HFFc6 (cell line): ENCODE data around the gene GALNTL6. TPM values are rescaled to one million over a fixed set of nuclear protein-coding genes. Genes with fewer than 3 reads are reported as not detected.

Experiments used
- DNase-seq: peaks from one replicate; pipeline ENCODE4 v3.0.0-alpha.2; 2018
- H3K27ac Mint-ChIP-seq: 2 replicates; pipeline ENCODE4 v1.8.0; 2020; ENCODE audit warnings: mild to moderate bottlenecking, mixed read lengths
- H3K27me3 Mint-ChIP-seq: 2 replicates; pipeline ENCODE4 v1.8.0; 2021; ENCODE audit warnings: mild to moderate bottlenecking, moderate library complexity, mixed read lengths; ENCODE audit not compliant: insufficient read depth
- H3K36me3 Mint-ChIP-seq: 2 replicates; pipeline ENCODE4 v1.8.0; 2021; ENCODE audit warnings: low read depth, mixed read lengths
- H3K4me1 Mint-ChIP-seq: 2 replicates; pipeline ENCODE4 v1.8.0; 2020; ENCODE audit warnings: low read depth, mixed read lengths
- H3K4me3 Mint-ChIP-seq: 2 replicates; pipeline ENCODE4 v1.8.0; 2020; ENCODE audit warnings: mild to moderate bottlenecking, moderate library complexity, mixed read lengths
- H3K9me3 Mint-ChIP-seq: 2 replicates; pipeline ENCODE4 v1.8.0; 2020; ENCODE audit warnings: mild to moderate bottlenecking, mixed read lengths
- CTCF ChIP-seq: fragments of 200-600 bp; sonication (generic); IDR thresholded peaks from 2 replicates; pipeline ENCODE4 v1.5.0; 2021; ENCODE audit warnings: antibody characterized with exemption, mild to moderate bottlenecking
- total RNA-seq, 6 experiments: library from RNA; stranded (reverse); fragmentation: NEBNext Ultra II Directional; extraction: Animal tissue kit (Norgen Biotek cat#: 25700); gene quantifications; 2 replicates in 1 of 6; 3 replicates in 5 of 6; pipeline ENCODE4 v1.2.3, GENCODE V29; 2021

GALNTL6 gene
- total RNA-seq, 6 experiments from 2014 or later = 0.07 TPM; not detected in 5

- no peaks in the 10 kb centered on the region for H3K4me1 Mint-ChIP-seq
- H3K36me3 Mint-ChIP-seq = no peaks in the 10 kb centered on the region
Measured at GRCh38 chr4:172357006-172357540, 543.9 kb downstream of the GALNTL6 start.

GRCh38 chr4:172362569-172362968, 549.4 kb downstream of the GALNTL6 start:
- no peak for TF ChIP-seq CTCF
- no peak overlapping the region for H3K27ac Mint-ChIP-seq
- no peaks in the 10 kb centered on the region for H3K27me3 Mint-ChIP-seq
- H3K4me3 Mint-ChIP-seq = no peak overlapping the region
- H3K36me3 Mint-ChIP-seq = no peaks in the 10 kb centered on the region
- H3K9me3 Mint-ChIP-seq = peaks cover 17% of the 10 kb centered on the region
- H3K4me1 Mint-ChIP-seq = no peaks in the 10 kb centered on the region
- no peak for DNase-seq

More at GRCh38 chr4:172357006-172357540, 543.9 kb downstream of the GALNTL6 start:
- Mint-ChIP-seq H3K9me3 (no peaks in the 10 kb centered on the region; the same call in 1 of the 2 replicates), H3K27ac (no peak overlapping the region), H3K27me3 (no peaks in the 10 kb centered on the region), H3K4me3 (no peak overlapping the region)
- TF ChIP-seq CTCF = no peak
- DNase-seq = no peak

- no peak for DNase-seq
Measured at GRCh38 chr4:172369471-172369959, 556.3 kb downstream of the GALNTL6 start.

DNA sequence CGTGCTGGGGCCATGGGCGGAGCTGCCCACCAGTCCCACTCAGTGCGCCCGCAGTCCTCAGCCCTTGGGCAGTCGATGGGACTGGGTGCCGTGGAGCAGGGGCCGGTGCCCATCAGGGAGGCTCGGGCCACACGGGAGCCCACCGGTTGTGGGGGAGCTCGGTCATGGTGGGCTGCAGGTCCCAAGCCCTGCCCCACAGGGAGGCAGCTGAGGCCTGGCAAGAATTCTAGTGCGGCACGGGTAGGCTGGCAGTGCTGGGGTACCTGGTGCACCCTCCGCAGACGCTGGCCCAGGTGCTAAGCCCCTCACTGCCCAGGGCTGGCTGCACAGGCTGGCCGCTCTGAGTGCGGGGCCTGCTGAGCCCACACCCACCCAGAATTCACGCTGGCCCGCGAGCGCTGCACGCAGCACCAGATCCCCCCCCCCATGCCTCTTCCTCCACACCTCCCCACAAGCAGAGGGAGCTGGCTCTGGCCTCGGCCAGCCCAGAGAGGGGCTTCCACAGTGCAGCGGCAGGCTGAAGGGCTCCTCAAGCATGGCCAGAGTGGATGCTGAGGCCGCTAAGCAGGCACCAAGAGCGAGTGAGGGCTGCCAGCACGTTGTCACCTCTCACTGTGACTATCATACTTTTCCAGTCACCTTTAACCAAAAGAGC, 564.4 kb downstream of the GALNTL6 start:
- peaks cover 4% of the 10 kb centered on the region; the same call in 1 of the 2 replicates for H3K36me3 Mint-ChIP-seq

More at GRCh38 chr4:172369471-172369959, 556.3 kb downstream of the GALNTL6 start:
- H3K27ac Mint-ChIP-seq = no peak overlapping the region
- peaks cover 31% of the 10 kb centered on the region for H3K9me3 Mint-ChIP-seq
- H3K4me3 Mint-ChIP-seq = no peak overlapping the region
- H3K27me3 Mint-ChIP-seq = no peaks in the 10 kb centered on the region
- peaks cover 5% of the 10 kb centered on the region; the same call in 1 of the 2 replicates for H3K36me3 Mint-ChIP-seq
- TF ChIP-seq CTCF = no peak
- H3K4me1 Mint-ChIP-seq = no peaks in the 10 kb centered on the region

GRCh38 chr4:172379834-172380233, 566.6 kb downstream of the GALNTL6 start:
- Mint-ChIP-seq H3K4me1 (no peaks in the 10 kb centered on the region), H3K27me3 (no peaks in the 10 kb centered on the region), H3K27ac (no peak overlapping the region), H3K4me3 (no peak overlapping the region), H3K36me3 (peaks cover 4% of the 10 kb centered on the region; the same call in 1 of the 2 replicates), H3K9me3 (peaks cover 38% of the 10 kb centered on the region)
- TF ChIP-seq CTCF = no peak
- DNase-seq = no peak

More for the DNA sequence above, 564.4 kb downstream of the GALNTL6 start:
- no peak overlapping the region for H3K4me3 Mint-ChIP-seq
- no peak overlapping the region for H3K27ac Mint-ChIP-seq
- DNase-seq = no peak
- H3K27me3 Mint-ChIP-seq = no peaks in the 10 kb centered on the region
- no peak for TF ChIP-seq CTCF
- no peaks in the 10 kb centered on the region for H3K4me1 Mint-ChIP-seq
- H3K9me3 Mint-ChIP-seq = peaks cover 39% of the 10 kb centered on the region
